NCI-H524 treated with DMSO at 0.1 percent for 48 hours (cell line): ENCODE measurements around the gene LMAN2L.

Experiments
- DNase-seq: peaks from one replicate; lab custom pipeline; 2025; lab: John Stamatoyannopoulos, UW

Gene LMAN2L

DNA sequence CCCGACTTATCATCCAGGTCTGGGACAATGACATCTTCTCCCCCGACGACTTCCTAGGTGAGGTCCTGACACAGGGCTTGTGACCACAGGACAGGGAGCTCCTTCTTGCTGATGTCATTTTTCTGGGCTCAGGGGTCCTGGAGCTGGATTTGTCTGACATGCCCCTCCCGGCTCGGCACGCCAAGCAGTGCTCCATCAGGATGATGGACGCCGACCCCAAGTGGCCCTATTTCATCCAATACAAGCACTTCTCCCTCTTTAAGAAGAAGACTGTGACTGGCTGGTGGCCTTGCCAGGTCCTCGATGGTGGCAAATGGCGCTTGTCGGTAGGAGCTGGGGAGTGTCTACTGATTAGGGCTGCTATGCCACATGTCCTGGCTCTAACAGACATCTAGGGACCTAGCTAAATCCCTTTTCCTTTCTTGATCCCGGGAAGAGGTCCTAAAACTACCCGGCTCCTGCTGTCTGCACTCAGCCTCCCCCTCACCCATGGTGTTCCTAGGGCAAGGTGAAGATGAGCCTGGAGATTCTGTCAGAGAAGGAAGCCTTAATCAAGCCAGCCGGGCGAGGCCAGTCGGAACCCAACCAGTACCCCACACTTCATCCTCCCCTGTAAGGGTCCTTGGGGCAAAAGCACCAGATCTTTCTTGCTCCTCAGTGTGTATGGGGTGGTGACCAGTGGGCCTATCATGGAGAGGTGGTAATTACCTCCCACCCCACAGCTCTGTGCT lies 36.7 kb downstream of the LMAN2L start:
- no peak for DNase-seq

DNA sequence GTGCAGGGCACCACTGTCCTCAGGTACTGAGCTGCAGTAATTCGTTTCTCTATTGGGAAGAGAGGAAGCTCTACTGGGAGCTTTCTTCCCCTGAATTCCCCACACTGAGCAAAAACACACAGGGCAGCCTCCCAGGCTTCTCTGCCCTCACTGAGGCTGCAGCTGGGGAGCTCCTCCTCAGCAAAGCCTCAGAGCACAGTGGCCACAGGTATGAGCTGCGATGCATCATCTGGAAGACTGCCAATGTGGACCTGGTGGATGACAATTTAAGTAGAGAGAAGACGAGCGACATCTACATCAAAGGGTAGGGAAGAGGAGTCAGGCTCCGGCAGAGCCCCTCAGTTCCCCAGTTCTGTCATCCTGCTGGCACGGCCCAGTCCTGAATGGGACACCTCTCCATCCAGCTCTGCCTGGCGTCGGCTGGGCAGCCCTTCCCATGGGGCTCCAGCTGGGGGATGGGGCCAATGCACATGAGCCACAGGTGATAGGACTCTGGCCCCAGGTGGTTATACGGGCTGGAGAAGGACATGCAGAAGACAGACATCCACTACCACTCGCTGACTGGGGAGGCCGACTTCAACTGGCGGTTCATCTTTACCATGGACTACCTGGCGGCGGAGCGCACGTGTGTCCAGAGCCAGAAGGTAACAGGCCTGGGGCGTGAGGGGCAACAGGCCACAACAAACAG lies 37.6 kb downstream of the LMAN2L start:
- DNase-seq = no peak

DNA sequence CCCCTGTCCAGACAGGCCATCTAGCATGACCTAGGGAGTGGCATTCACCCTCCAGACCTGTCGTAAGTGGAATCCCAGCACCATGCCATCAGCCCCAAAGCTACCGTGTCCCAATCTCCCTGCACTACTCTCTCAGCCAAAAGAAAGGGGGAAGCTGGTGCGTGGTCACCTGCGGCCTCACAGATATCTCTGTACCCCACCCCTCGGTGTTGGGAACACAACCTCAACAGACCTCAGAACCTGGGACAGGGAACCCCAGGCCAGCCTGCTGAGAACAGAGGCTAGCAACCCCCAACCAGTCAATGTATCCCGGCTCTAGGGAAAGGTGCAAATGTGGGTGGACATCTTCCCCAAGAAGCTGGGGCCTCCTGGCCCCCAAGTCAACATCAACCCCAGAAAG lies 38.2 kb downstream of the LMAN2L start:
- DNase-seq = no peak

DNA sequence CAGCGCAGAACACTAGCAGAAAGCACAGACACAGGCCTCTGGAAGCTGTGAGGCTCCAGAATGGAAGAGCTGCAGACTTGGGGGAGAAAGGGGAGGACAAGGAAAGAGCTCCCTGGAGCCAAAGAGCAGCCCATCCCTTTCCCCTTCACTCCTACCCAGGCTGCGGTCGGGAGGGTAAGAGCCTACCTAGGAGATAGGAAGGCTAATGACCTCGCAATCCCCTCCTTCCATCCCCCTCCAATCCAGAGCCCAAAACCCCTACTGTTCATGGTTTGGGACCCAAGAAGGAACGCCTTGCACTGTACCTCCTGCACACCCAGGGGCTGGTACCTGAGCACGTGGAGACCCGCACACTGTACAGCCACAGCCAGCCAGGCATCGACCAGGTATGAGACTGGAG lies 39.8 kb downstream of the LMAN2L start:
- no peak for DNase-seq

DNA sequence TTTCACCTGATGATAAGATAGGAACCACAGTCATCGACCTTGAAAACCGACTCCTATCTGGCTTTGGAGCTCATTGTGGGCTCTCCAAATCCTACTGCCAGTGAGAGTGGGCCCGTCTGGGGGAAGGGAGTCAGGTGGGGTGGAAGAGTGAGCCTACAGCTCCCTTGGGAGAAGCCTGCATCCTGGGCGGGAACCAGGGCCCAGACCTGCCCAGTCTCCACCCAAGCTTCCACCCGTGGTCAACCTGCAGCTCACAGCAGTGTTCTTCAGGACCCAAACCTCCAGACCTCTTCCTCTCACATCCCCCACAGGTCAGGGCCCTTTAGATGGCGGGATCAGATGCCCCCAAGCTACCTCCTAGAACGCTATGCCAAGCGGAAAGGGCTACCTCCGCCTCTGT lies 40.2 kb downstream of the LMAN2L start:
- DNase-seq = no peak

DNA sequence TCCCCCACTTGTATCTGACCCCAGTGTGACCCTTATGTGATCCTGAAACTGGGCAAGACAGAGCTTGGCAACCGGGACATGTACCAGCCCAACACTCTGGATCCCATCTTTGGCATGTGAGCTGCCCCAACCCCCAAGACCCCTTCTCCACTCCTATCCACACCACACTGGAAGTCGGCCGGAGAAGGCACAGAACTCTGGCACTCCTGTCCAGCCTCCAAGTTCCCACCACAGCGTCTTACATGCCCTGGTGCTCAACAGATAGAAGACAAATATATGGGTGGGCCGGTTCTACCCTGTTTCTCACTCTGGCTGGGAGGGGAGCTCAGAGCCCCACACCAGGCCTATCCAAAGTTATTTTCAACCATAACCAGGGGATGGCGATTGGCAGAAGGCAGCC lies 40.8 kb downstream of the LMAN2L start:
- DNase-seq = no peak

DNA sequence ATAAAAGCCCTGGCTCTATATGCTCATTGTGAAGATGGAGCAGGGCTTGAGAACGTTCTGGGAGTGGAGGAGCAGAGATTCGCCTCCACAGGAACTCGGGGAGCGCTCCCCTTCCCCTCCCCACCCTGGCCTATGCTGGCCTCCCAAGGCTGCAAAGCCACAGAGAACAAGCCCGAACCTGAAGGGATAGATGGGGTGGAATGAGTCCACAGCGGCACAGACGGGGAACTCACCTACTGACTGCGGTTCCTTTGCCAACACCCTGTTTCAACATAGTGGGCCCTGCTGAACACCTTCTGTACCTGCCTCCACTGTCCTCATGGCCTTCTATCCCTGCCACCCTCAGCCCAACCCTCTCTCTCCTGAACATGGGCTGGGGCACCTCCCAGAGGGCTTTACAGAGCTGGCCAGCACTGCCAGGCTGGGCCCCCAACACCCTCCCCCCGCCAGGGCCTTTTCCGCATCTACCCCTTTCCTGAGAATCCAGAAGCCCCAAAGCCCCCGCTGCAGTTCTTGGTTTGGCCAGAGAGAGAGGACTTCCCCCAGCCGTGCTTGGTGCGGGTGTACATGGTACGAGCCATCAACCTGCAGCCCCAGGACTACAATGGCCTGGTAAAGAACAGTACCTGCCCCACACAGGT lies 41.5 kb downstream of the LMAN2L start:
- no peak for DNase-seq

DNA sequence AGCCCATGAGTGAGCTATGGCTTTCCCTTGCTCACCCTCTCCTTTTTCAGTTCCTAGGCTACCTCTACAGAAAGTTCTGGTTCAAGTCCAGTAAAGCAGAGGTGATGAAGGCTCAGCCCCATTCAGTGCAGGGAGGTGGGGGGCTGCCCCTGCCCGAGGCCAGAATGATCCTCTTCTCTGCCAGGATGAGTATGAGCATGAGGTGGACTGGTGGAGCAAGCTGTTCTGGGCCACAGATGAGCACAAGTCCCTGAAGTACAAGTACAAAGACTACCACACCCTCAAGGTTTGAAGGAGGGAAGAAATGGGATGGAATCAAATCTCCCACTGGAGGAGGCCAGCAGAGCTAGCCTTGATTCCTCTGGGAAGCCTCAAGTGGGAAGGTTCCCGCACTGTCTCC lies 42.4 kb downstream of the LMAN2L start:
- no peak for DNase-seq

DNA sequence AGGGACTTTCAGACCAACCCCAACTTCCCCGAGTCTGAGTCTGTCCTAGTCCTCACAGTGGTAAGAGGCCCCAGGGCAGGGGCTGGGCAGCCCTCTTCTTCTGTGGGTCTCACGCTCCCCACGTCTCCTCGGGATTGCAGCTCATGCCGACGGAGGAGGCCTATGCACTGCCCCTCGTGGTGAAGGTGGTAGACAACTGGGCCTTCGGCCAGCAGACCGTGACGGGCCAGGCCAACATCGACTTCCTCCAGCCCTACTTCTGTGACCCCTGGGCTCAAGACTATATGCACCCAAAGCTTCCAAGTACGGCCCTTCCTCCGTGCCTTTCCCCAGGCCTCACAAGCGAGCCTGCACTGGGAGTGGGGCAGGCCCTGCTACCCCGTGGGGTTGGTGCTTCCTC lies 44.3 kb downstream of the LMAN2L start:
- no peak for DNase-seq

DNA sequence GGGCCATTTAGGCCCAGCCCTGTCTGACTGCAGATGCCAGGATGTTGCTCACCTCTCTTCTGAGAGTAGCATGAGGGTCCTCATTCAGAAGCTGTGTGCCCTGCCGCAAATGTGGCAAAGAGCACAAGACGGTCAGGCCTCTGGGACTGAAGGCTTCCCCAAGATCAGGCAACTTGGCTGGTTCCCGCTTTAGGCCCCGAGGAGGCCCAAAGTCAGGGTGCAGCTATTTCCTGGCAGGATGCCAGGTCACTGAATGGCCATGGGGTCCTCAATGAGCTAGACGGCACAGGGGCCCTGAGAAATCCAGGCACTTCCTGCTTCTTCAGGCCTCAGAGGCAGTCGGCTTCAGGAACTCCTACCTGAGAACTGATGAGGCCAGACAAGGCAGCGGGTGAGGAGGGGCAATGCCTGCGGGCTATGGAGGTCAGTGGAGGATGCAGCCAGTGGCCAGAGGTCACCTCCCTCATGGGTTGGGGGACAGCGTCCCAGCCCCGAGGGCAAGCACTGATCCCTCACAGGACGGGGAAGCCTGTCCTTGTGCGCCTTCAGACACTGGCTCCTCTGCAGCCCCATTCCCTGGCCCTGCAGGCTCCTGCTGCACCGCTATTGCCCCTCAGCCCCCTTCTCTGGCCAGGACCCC lies 44.9 kb downstream of the LMAN2L start:
- no peak for DNase-seq

DNA sequence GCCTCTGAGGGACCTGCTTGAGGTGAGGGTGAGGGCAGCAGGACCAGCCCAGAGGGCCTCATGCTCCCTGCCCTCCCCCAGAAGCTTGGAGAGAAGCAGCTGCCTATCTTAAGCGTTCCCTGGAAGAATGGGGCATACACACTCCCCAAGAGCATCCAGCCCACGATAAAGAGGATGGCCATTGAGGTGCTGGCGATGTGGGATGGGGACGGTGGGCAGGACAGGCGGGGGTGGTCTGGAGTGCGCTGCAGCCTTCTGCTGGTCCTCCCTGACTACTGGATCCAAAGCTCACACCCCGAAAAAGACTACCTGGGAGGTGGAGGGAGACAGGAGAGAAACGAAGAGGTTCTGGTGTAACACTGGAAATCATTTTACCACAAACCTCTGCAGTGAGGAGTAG lies 45.6 kb downstream of the LMAN2L start:
- no peak for DNase-seq

DNA sequence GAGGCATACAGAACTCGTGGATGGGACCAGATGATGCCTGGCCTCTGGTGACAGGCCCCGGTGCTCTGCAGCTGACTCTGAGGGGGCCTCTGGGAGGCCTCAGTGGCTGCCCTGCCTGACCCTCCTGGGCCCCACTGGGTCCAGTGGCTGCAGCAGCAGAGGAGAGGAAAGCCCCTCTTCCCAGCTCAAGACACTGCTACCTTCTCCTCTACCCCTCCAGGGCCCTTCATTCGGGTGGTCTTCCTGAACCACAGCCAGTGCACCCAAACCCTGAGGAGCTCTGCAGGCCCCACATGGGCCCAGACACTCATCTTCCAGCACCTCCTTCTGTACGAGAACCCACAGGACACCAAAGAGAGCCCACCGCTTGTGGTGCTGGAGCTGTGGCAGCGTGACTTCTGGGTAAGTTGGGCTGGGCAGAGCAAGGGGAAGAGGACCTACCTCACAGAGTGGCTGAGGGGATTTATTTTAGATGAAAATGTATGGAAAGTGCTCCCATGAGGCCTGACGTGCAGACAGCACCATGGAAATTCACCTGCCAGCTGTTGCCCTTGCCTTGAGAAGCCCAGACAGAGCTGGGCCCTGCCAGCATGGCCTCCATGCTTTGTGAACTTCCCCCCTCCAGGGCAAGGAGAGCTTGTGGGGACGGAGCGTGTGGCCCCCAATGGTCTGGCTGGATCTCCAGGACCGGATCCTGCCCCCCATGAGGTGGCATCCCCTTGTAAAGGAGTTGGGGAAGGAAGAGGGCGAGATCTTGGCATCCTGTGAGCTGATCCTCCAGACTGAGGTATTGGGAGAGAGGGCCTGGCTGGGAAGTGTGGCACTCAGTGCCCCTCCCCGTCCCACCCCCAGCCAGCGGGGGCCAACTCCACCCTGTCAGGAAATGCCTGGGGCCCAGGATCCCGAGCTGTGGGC lies 46.3 kb downstream of the LMAN2L start:
- no peak for DNase-seq

DNA sequence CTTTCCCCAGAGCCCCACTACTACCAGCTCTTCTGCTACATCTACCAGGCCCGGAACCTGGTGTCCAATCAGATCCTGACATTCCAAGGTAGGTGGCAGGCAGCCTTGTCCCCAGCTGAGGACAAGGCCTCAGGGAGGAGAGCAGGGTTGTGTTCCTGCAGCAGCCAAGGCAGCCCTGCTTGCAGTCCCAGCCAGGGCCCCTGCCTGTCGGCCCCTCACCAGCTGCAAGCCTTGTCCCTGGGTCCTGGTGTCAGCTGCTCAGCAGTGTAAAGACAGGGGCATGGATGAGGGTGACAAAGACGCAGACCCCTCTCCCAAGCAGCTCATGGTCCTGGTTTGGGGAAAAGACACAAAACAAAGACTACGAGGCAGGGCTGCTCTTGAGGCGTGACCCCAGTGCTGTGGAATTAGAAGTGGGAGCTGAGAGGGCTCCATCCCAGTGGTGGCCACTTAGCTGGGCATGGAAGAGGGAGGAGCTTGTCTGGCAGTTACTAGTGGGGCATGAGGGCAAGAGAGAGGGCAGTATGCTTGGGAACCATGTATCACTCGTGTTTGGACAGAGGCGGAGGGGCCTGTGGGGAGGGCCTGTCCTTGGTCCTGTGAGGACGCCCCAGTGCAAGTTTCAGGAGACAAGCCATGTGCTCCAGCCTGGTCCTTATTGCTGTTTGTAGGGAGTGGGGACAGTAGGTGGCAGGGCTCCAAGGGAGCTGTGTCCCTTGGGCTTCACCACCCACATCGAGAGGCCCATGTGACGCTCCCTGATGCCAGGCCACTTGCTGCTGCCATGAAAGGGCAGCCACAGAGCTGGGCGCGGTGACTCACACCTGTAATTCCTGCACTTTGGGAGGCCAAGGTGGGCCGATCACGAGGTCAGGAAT lies 47.5 kb downstream of the LMAN2L start:
- DNase-seq = no peak

DNA sequence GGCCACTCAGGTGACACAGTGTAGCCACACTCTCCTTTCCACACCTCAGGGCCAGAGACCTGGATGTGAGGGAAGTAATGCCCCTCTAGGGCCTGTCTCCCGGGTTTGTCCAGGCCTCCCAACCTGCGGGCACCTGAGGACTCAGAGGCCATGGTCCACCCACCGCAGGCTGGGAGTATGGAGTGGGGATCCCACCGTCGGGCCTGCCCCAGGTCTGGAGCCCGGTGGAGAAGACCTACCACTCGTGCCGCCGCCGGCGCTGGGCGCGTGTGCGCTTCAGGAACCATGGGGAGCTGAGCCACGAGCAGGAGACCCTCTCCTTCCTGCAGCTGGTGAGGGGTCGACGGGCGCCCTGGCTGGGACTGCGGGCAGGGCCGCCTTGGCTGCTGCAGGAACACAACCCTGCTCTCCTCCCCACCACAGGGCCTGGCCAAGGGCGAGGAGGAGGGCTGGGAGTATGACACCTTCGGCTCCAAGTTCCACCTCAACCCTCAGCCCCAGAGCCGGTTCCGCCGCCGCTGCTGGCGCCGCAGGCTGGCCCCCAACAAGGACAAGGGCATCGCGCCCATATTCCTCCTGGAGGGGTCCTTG lies 48.7 kb downstream of the LMAN2L start:
- no peak for DNase-seq

DNA sequence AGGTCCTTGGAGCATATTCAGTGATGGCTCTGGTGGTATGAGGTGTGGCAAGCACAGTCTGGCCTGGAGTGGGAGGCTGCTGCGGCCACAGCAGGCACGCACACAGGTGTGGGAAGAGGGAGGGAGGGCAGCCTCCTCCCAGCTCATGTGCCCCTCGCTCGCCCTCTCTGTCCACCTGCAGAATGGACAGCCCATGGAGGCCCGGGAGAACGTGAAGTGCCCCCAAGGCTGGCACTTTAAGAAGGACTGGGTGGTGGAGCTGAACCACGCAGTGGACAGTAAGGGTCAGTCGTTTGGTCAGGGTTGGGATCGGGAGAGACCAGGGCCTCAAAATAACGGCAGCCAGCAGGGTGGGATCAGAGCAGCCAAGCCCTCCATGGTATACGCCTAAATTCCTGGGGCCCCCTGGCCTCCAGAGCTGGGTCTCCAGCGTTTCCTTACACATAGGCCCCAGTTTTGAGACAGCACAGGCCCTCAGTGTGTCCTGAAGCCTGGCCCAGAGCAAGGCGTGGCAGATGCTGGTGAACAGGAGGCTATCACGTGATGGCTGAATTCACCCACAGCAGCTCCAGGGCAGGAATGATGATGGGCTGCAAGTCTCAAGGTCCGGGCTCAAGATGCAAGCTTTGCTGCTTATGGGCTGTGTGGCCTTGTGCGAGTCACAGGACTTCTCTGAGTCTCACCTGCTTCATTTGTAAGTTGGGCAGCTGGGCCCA lies 49.4 kb downstream of the LMAN2L start:
- no peak for DNase-seq

DNA sequence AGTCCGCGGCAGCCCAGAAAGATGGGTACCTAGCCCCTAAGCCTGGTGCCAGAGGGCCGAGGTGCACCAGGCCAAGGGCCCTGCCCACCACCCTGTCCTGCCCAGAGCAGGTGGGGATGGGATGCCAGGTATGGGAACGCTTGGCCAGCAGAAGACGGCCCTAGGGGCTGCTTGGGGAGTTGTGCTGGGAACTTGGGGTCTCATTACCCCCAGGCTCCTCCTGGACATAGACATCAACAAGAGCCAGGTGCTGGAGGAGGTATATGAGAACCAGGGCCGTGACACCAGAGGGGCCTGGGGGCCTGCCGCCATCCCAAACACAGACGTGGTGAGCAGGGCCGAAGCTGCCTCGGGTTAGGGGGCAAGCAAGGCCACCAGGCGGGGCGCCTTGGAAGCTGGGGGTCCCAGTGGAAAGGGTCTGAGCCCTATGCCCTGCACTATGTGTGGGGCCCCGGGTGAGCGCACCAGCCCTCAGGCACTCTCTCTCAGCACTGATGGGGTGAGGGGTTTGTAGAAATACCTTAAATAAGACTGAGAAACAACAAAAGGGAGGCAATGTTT lies 50.4 kb downstream of the LMAN2L start:
- no peak for DNase-seq

DNA sequence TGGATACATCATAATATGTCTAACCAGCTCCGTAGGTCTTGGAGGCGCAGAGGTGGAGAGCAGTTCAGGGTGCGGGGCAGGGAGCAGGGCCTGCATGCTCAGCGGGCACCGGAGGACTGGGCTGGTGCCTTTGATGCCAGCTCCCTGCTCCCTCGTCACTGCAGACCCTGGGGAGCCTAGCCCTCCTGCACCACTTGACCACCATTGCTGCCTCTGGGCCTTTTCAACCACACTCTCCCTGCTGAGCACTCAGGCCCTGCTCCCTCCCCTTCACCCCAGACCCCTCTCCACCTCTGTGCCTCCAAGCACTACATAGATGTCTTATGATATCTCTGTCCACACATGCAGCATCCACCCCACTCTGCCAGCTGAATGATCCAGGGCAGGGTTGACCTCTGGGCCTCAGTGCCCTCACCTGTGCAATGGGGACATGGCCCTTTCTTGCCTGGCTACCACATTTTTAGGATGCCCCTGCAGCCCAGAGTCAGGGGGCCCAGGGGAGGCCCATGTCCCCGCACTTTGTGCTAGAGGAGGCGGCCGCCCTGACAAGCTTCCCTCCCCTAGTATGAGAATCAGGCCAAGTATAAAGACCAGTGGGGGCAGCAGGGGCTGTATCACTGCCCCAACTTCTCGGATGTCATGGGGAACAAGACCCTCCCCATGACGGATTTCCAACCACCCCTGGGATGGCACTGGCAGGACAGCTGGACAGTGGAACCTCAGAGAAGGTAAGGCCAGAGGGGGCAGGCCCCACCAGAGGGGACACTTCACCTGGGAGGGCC lies 51.0 kb downstream of the LMAN2L start:
- DNase-seq = no peak
